HG03442 (cell line): ENCODE data around the gene KCNA2.

ENCODE experiments used
- ATAC-seq: cut with Tn5 transposase; IDR thresholded peaks from one replicate; pipeline ENCODE4 v1.9.1; 2021; ENCODE audit warnings: mild to moderate bottlenecking, moderate library complexity; ENCODE audit not compliant: unreplicated experiment

Gene KCNA2

DNA sequence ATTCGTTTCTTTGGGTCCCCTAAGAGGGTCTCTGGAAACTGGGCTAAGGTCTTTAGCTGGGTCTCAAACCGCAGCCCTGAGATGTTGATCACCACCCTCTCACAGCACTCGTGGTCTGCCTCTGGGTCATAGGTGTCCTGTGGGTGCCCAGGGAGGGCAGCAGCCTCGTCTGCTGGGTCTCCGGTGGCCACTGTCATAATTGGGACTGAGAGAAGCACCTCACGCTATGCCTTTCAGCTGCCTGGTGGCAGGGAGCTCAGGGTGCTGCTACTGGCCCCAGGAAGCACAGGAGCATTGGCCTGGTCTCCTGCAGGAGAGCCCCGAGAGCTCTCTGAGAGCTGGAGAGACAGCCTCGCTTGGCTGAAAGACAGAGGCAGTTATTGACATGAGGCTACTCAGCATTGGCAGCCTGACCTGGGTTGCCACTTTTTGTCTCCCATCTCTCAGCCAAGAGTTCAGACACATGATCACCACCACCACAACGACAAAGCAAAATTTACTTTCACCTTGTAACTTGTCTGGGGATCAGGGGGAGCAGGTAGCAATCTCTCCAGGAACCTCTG, 1.5 kb downstream of the KCNA2 start:
- ATAC-seq = no peak

DNA sequence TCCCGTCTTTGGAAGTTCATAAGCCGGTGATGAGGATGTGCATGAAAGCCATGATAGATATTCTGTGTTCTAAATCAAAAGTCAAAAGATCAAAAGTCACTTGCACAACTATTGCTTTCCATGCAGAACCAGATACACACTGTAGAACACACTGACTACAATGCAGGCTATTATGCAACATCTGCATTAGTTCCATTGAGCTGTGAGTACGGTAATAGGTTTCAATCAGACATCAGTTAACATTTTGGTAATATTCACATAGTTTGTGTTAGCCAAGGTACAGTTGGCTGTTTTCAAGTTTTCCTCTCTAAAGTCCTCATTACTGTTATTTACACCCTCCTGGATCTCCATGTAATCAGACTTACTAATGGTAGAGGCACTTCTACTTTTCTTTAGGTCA, 3.1 kb downstream of the KCNA2 start:
- no peak for ATAC-seq

DNA sequence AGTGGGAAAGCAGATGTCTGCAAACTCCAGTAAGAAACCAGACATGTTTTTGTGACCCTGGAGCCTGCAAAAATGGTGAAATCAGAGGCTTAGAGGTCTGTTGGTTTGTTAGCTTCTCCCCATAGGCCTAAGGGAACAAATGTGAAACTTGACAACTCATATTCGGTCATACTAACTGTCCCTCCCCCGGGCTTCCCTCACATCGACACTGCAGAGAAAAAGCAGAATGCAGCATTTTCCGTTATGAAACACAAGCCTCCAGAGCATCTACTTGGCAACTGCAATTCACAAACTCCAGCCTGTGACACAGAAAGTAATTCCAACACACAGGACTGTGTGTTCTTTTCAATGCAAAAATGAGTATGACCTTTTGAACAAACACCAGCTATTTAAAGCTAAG, 3.7 kb downstream of the KCNA2 start:
- no peak for ATAC-seq

DNA sequence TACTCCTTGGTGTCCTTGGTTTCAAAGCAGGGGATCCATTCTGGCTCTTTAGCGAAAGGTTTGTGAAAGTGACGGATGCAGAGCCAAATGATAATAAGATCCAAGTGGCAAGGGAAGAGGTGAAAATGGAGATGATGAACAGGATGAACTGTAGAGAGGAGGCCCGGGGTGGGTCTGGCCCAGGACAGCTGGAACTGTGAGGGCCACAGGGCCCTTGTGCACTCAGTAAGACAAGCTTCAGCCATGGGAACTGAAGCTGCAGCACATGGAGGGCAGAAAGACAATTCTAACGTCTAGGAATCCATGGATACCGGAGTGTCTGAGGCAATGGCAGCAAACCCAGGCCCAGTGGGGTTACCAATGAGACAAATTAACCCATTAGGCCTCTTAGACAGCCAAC, 4.8 kb downstream of the KCNA2 start:
- no peak for ATAC-seq

DNA sequence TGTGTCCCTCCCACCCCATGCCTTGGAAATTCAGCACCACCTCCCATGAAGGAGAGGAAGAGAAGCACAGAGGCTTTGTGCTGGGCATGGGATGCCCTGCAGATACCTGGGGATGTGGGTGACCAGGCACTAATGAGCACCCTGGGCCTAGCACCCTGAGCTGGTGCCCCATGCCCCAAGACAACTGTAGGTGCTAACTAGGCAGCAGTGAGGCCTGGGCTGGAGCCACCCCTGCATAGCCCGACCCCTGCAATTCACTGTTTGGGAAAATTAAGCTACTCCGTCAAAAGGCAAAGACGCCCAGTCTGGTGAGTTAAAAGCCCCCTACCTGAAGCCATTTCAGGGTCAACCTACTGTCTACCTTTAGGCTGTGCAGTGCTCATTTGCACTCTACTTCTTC, 5.4 kb downstream of the KCNA2 start:
- no peak for ATAC-seq

DNA sequence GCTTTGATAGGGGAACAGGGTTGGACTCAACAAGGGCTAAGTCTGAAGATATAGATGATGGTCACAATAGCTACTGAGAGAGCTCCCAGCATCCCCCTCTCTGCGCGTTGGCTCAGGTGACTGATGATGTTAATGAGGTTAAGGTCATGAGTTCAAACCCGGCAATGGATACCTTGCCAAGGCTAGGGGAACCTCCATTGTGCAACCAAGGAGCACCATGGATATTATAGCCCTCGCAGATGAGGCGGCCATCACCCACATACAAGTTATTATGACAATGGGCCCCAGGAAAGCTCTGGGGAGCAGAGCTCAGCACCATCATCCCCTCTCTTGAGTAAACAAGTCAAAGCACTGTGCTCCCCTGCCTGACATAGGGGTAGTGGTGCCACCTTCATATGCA, 8.2 kb downstream of the KCNA2 start:
- ATAC-seq = no peak

- ATAC-seq = no peak
Observed at GRCh38 chr1:110596312-110596711, 9.8 kb downstream of the KCNA2 start.

GRCh38 chr1:110595353-110595710, 10.8 kb downstream of the KCNA2 start:
- ATAC-seq = no peak

GRCh38 chr1:110594456-110595352, 11.5 kb downstream of the KCNA2 start:
- ATAC-seq = no peak

GRCh38 chr1:110593902-110594301, 12.3 kb downstream of the KCNA2 start:
- ATAC-seq = no peak

GRCh38 chr1:110591956-110592355, 14.2 kb downstream of the KCNA2 start:
- no peak for ATAC-seq

GRCh38 chr1:110588991-110589390, 17.2 kb downstream of the KCNA2 start:
- ATAC-seq = no peak

- ATAC-seq = no peak
Observed at GRCh38 chr1:110588486-110588885, 17.7 kb downstream of the KCNA2 start.

DNA sequence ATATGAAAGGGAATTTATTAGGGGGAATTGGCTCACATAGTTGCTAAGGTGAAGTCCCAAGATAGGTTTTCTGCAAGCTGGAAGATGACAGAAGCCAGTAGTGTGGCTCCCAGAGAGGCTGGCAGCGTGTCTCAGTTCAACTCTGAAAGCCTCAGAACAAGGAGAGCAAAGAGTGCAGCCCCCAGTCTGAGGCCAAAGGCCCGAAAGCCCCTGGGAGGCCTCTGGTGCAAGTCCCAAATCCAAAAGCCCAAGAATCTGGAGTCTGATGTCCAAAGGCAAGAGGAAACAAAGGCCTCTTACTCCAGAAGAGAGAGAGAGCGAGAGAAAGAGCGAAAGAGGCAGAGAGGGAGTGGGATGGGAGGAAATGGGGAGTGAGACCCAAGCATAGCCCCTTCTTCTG, 18.3 kb downstream of the KCNA2 start:
- ATAC-seq = no peak

DNA sequence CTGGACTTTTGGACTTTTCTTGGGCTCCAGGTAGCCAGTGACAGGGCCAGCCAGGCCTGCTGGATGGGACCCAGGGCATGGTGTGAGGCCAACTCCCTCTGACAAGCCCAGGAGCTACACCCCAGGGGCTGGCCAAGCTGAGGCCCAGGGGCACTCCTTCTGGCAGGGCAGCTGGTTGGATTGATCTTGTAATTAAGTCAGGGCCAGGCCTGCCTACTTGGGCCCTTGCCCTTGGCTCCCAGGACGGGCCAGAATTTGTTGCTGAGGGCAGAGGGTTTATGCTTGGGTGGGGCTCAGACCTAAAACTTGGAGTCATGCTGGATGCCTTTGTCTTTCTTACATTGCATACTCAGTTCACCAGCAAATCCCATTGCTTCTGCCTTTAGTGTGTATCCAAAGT, 20.7 kb downstream of the KCNA2 start:
- ATAC-seq = no peak

DNA sequence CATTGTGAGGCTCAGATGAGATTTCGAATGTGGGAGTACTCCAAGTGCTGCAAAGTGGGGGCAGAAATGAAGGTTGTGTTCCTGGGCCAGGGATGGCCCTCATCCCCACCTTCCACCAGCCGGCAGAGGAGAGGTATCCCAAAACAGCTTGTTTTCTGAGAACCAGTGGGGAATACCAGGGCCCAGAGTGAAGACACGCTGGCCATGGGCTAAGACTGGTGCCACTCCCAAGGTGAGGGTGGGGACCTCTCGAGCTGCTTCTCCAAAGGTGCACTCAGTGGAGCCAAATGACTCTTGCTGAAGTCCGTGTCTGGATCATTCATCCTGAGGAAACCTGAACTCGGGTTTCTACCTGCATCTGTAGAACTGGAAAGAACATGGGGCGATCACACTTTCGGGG, 22.1 kb downstream of the KCNA2 start:
- ATAC-seq = no peak

GRCh38 chr1:110583505-110583904, 22.7 kb downstream of the KCNA2 start:
- no peak for ATAC-seq

GRCh38 chr1:110582378-110582777, 23.8 kb downstream of the KCNA2 start:
- ATAC-seq = no peak

DNA sequence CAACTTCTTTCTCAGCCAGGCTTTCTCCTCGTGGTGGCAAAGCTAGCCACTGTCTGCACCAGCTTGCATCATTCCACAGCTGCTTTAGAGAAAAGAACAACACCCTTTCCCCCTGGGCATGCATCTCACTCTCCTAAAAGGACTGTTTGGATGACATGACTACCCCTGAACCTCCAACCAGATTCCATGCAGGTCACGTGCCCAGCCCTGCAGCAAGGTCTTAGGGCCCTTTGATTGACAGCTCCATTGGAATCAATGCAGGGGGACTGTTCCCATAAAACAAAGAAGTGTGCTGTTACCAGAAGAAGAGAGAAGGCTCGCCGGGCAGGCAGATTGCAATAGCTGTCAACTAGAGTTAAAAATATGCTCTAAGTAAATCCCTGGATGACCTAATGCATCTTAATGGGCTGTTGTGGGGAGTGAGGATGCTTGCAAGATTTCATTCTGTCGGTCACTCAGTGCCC, 24.4 kb downstream of the KCNA2 start:
- ATAC-seq = no peak

DNA sequence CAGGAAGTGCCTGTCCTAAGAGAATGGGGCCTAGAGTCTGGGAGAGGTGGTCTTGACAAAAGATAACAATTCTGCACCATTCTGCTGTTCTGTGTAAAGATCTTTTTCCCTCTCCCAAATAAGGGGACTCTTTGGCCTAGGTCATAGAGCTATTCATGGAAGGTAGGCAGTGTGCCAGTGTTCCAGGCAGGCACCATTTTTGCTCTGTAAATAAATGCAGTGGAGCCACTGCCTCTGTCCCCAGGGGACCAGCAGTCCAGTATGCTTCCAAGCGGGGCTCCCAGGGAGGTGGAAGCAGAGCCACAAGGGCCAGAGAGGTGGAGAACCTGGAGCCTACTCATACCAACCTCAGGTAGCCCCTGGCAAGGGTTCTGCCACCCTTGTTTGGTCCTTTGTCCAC, 25.9 kb downstream of the KCNA2 start:
- ATAC-seq = no peak

GRCh38 chr1:110579460-110579859, 26.7 kb downstream of the KCNA2 start:
- ATAC-seq = no peak

DNA sequence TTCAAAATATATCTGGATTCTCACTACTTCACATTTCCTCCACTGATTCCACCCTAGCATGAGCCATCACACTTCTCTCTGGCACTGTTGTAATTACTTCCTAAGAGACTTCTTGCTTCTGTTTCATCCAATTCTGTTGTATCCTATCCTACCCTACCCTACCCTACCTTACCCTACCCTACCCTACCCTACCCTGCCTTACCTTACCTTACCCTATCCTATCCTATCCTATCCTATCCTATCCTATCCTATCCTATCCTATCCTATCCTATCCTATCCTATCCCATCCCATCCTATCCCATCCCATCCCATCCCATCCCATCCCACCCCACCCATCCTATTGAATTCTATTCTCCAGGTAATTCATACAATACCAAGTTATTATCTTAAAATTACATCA, 29.7 kb downstream of the KCNA2 start:
- no peak for ATAC-seq

DNA sequence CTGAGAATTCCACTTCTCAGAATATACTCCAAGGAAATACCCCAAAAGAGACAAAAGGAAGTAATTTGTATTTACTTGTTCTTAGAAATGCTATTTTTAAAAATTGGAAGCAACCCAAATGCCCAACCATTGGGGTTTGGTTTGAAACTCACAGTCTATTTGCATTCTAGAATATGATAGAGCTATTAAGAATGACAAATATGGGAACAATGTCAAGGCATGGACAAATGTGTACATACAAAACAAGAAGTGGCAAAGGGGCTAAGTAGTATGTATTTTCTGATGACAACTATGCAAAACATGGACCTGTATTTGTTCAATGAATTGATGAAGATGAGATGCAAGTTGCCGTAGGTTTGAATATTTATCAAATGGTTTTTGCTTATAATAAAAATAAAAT, 32.8 kb downstream of the KCNA2 start:
- no peak for ATAC-seq
